HG03342 (cell line): ENCODE measurements around the gene FREM2.

Source experiments
- ATAC-seq: cut with Tn5 transposase; IDR thresholded peaks from one replicate; pipeline ENCODE4 v1.9.1; 2021; ENCODE audit warnings: mild to moderate bottlenecking, moderate library complexity; ENCODE audit not compliant: unreplicated experiment

FREM2 gene

GRCh38 chr13:38879786-38880185, 192.9 kb downstream of the FREM2 start:
- ATAC-seq, result no peak

- no peak for ATAC-seq
These were observed 193.5 kb downstream of the FREM2 start for GRCh38 chr13:38880397-38880796.

DNA sequence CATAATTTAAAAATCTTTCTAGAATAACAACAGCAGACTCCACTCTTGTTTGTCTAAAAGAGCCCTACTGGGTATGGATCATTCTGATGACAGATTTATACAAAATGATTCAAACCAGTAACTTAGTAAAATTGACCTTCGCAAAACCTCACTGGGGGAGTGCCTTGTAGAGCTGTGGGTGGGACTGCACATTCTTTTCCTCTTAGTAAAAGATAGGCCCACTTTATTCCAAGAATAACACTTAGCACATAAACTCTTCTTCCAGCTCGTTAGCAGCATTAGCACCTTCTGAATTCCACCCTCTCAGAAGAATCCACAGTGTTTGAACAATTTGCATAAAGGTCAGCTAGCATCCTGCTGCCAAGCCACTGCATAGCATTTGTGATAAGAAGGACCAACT, 196.9 kb downstream of the FREM2 start:
- no peak for ATAC-seq

DNA sequence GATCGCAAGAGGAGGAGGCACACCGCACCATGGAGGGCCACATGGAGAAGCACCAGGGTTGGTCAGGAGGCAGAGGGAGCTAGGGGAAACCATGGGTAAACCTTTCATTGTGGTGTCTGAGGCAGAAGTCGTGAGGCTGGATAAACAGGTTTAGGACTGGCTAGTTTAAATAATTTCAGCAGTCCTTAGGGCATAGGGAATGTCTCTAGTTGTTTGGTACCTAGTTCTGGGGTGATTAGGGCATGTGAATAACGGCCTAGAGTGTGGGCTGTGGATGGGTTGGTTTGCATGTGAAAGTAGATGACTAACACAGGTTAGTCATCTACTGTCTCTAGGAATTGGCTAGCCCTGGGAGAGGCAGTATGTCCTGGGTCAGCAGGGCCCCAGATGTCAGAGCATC, 201.4 kb downstream of the FREM2 start:
- ATAC-seq, result no peak

DNA sequence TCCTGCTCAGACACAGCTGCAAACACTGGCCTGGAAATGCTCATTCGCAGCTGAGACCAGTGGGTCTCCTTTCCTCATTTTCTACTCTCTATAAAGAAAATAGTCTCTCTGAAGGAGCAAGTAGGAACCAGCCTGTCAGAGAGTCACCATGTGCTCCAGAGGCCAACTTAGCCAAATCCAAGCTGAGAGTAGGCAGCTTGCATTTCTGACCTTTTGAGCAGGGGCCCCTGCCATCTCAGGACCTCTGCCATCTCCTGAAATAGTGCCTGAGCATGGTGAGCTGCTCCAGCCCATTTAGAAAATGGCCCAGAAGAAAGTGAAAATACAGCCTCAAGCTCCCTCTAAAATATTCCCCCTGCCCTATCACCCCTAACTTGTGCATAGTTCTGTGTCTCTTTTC, 208.2 kb downstream of the FREM2 start:
- ATAC-seq, result no peak

DNA sequence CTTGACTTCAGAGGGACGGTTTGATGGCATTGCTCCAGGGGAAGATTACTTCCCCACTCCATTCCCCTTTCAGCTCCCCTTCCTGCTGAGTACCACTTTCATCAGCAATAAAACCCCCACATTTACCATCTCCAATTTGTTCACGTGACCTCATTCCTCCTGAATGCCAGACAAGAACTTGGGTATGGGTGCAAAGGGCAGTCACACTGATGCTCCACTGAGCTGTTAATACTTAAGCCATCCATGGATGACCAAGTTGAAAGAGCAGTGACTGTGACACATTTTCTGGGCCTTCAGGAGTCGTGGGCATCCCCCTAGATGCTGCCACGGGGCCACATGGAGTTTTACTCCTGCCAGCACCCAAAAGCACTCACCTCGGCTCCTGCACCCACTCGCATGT, 210.6 kb downstream of the FREM2 start:
- no peak for ATAC-seq

GRCh38 chr13:38898481-38898880, 211.6 kb downstream of the FREM2 start:
- no peak for ATAC-seq

GRCh38 chr13:38899571-38899970, 212.7 kb downstream of the FREM2 start:
- ATAC-seq, result no peak

DNA sequence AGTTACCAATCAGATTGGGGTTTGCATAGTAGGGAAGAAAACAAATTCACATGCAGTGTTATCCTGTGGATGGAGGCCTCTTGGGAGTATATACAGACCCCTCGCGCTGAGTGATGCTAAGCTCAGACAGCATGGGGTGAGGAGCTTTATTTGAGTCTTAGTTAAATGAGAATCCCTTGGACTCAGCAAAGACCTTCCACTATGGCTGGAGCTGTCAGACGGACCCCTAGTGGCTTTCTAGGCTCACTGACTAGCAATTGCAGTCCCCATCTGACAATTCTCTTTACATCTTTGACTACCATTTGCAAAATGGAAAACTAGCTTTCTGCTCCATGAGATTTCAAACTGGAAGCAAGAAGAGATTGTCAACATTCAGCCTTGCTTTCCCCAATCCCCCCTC, 213.3 kb downstream of the FREM2 start:
- ATAC-seq, result no peak

- ATAC-seq, result no peak
These were observed 215.7 kb downstream of the FREM2 start for GRCh38 chr13:38902551-38902950.

GRCh38 chr13:38905081-38905480, 218.2 kb downstream of the FREM2 start:
- ATAC-seq, result no peak

GRCh38 chr13:38905861-38906260, 219.0 kb downstream of the FREM2 start:
- ATAC-seq, result no peak

GRCh38 chr13:38908574-38908973, 221.7 kb downstream of the FREM2 start:
- no peak for ATAC-seq

DNA sequence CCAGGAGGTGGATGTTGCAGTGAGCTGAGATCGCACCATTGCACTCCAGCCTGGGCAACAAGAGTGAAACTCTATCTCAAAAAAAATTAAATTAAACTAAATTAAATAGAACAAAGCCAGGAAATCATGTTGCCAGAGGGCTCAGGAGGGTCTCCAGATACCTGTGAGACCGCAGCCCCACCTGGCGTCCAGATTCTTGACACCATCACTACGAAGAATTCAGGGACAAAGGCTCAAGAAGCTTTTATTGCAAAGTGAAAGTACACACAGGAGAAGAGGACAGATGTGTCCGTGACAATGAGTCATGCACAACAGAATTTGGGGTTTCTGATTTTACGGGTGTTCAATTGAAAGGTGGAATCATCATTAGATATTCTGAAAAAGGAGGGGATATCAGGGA, 227.2 kb downstream of the FREM2 start:
- ATAC-seq, result no peak

- ATAC-seq, result no peak
These were observed 234.2 kb downstream of the FREM2 start for GRCh38 chr13:38921081-38921480.

GRCh38 chr13:38922170-38922569, 235.3 kb downstream of the FREM2 start:
- no peak for ATAC-seq

GRCh38 chr13:38933786-38934185, 246.9 kb downstream of the FREM2 start:
- ATAC-seq, result no peak
